Tongue (tissue), 2 donors: Measurements from ENCODE around the gene SAP30BP. TPM values are rescaled to one million over a fixed set of nuclear protein-coding genes. Genes with fewer than 3 reads are reported as not detected.
"Not testable (repeated sequence)": the region's sequence is repeated elsewhere in the genome, so short reads cannot be mapped to it uniquely, and the experiment has no call there.

Experiments
- DNase-seq: peaks from one replicate; pipeline ENCODE4 v3.0.0-alpha.2; 2015
- total RNA-seq: library from RNA; depleted of rRNA; stranded (reverse); fragments of >200 nt; gene quantifications from one replicate; pipeline ENCODE4 v1.2.3, GENCODE V29; 2014

SAP30BP gene
- total RNA-seq, 1 donor from 2014 or later: 57.0 TPM

DNA sequence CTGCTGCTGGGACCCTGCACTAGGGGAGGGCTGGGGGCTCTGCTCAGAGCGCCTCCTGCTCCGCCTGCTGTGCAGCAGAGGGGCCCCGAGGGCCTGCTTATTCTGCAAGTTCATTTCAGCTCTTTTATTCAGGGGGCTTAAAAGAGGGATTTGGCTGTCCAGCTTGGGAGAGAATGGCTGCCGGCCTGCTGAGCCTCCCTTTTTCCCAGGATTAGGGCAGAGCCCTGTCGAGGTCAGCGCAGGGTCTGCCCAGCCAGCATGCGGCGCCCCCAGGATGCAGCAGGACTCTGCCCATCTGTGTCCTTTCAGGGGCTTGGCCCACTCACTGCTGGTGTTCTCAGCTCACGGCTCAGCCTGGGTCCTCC, 32.8 kb upstream of the SAP30BP start:
- no peak for DNase-seq

DNA sequence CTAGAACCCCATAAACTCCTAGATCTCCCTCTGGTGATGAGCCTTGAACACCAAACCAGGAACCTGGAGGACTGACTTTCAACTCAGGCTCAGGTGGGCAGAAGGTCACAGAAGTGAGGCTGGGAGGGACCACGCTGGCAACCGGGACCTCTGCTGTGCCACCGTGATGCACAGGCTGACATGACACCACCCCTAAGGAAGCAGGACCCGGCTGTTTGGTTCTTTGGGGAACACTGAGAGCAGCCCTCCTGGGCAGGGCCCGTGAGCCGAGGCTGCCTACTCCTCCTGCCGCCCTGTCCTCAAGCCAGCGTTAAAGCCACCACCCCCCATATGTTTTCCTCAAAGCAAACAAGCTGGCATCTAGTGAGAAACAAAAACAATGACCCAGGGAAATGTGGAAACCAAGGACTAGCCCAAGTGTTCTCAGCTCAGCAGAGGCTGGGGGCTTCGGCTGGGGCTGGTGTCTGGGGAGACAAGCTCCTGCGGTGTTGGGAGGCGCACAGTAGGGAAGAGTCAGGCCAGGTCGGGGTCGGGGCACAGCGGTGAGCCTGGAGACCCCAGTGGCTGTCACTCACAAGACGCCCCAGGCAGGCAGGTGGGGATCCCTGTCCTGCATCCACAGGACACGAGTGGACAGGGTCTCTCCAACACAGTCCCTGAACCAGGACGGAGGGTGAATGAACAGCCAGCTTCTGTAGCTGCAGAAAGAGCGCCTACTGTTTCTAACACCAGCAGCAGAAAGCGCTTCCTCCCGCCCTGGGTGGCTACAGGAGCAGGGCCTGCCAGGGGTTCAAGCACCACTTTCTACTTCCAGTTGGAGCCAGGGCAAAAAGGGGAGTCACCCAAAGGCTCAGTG, 32.2 kb upstream of the SAP30BP start:
- DNase-seq: no peak

DNA sequence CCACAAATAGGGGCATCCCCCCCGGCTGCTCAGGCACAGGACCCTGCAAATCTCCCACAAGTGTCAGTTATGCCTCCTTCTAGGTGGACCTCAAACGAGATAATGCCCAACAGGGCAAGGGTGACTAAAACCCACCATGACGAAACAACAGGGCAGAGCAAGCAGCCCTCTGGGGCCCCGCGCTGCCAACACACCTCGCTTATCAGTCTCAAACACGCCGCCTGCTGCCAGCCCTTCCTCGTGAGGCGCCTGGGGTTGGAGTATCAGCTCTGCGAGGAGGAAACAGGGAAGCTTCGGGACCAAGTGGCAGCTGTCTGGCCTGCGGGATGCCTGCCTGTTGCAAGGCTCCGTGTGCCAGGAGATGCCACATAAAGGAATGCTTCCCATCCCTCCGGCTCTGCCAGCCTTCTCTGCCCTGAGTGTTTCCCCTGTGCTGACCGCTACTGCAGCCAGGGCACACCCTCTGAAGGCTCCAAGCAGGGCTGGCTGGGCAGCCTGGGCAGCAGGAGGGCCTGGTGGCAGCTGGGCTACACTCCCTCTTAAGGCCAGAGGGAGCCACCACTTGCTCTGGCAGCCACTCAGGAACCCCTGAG, 31.4 kb upstream of the SAP30BP start:
- peak; percentile 54 for DNase-seq

DNA sequence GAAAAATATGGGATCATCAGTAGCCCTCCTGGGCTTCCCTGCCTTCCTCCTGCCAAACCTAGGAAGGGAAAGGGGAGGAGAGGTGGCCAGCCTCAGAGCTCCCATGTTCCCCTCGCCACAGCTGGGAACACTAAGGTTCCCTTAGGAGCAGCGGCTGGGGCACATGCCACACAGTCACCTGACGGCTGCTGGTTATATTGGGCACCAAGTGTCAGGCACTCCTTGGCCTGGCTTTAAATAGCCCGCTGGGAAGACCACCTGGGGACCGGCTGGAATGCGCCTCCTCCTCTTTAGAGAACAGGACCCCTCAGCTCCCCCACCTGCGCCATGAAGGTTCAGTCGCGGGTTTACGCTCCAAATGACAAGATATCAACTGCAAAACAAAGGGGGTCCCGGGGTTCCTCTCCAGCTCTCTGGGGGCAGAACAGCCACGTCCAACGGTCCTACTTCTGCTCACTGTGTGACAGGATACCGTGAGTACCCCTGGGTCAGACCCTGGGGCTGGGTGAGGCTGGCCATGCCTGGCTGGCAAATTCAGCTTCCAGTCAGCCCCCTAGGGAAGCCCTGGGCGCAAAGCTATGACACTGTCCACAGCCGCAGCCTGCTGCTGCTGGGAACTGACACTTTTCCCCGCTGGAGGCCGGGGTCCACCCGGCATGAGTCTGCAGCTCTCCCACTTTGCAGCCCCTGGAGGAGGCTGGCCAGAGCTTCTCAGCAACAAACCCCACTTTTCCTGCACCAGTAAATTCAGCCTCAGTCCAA, 30.6 kb upstream of the SAP30BP start:
- DNase-seq: no peak

DNA sequence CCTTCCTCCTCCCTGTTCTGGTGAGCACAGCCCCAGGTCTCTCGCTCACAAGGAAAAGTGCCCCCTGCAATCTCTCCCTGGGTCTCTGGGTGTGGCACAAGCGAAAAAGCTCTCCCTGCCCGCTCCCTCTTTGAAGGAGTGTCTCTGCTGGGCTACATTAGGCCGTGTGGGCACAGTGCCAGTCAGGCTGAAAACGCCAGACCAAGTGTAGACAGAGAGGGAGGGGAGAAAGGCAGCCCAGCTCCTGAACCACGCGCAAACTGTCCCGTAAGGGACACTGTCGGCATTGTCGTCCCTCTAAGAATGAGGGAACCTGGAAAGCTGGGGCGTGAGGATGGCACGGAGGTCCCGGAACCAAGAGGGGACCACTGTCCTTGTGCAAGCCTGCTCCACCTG, 30.0 kb upstream of the SAP30BP start:
- DNase-seq: peak; percentile 78

DNA sequence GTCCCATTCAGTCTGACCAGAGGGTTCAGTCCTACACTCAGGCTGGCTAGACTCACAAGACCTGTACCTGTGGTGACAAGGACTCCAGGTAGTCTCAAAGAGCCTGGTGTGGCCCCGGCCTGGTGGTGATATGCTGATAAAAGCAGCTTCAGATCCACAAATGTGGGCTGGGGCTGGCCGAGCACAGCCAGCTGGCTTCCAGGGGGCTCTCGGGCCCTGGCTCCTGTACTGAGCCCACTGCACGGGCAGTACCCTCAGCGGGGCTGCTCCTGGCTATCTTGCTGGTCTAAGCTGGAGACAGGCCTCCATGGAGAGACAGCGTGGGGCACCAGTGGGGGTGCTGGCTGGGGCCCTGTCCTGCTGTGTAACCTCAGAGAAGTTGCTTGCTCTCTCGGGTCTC, 29.6 kb upstream of the SAP30BP start:
- DNase-seq: no peak

DNA sequence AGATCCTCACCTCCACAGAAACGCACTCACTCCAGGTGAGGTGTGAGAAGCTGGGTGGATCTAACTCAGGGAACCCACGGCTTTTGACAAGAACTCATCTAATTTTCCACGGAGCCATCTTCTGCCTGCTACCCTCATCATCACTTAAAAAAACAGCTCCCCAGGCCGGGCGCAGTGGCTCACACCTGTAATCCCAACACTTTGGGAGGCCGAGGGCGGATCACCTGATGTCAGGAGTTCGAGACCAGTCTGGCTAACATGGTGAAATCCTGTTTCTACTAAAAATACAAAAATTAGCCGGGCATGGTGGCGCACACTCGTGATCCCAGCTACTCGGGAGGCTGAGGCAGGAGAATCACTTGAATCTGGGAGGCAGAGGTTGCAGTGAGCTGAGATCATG, 29.1 kb upstream of the SAP30BP start:
- DNase-seq: not testable (repeated sequence)

DNA sequence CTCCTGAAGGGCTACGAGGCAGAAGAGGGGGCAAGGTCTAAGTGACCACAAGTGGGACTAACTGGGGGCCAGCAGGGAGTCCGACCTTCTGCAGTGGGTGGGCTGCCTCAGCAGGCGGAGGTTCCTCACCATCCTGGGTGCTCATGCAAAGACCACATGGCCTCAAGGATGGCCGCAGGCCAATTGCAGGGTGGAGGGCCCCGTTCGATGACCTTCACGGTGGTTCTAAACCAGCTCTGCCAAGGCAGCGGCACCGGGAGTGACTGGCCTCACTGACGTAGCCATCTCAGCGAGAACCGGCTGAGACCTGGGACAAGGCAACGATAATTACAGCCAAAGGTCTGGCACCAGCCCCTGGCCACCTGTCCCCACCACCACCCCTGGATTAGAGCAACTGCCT, 28.2 kb upstream of the SAP30BP start:
- DNase-seq: no peak

DNA sequence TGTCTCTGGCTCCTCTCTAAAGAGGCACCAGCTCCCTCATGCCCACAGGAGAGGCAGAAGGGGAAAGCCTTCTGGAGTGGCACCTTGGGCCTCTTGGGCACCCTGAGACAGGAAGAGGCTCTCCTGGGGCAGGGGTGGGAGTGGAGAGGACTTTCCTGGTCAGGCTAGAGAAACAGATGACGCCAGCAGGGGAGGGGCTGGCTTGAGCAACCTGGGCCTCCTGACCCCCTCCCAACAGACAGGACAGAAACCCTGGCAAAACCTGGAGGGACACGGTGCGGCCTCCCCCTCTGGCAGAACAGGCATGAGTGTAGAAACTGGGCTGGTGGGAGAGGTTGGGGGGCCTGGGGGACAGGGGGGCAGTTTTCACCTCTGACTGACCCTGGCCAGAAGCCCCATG, 27.8 kb upstream of the SAP30BP start:
- DNase-seq: no peak

DNA sequence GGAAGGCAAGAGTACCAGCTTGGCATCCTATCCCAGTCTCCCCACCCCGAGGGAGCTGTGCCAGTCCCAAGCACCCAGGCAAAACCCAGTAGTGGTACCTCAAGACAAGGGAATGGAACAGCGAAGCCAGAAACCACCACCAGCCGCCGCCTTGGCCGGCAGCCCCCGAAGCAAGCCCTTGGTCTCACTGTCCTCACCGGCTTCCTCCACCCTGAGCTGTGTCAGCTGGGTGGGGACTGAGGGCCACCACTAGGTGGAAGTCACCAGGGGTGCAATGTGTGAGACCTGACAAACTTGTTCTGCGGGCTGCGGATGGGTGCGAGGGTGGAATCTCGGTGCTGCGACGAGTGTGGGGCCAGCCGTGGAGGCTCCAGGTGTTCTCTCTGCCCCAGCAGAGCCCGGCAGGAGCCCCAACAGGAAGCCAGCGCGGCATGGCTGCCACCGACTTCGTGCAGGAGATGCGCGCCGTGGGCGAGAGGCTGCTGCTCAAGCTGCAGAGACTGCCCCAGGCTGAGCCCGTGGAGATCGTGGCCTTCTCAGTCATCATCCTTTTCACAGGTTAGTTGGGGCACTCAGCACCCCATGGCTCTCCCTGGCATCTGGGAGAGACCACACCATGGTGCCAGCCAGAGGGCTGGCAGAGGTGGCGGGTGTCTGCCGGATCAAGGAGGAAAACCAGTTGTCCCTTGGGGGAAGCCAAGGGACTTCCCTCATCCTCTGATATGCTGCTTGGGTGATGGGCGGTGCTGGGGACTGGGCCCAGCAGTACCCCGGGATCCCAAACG, 27.2 kb upstream of the SAP30BP start:
- DNase-seq: peak; percentile 67

DNA sequence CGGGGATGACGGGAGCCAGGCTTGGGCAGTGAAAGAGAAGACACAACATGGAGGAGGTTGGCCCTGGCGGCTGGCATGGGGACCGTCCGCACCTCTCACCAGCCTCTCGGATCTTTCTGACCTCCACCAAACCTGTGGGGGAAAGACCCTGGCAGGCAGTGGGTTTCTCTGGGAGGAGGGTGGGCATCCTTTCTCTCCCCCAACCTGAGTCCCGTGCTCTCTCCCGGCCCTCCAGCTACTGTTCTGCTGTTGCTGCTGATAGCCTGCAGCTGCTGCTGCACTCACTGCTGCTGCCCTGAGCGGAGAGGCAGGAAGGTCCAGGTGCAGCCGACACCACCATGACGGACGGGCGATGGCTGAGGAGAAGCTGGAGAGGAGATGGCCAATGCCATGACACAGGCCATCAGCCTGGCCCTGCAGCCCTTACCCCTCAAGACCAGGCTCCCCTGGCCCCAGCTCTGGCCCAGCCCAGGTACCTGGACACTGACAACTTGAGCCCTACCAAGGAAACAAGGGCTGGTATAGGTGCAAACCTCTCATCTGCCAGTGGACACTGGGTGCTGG, 26.5 kb upstream of the SAP30BP start:
- DNase-seq: no peak

DNA sequence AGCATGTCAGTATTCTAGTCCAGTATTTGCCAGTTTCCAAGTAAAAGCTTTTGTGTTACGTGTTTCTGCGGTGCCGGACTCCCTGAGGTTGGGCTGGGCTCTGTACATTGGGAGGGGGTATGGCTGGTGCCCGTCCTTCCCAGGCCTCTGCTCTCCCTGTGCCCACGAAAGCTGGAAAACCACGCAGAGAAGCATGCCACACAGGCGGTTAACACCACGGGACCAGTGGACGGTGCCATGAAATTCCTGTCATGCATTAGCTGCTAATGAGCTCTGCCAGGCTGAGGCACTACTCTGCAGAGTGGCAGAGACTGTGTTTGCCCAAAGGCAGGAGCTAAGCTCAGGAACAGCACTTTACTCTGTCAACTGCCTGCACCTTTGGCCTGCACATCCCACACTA, 25.8 kb upstream of the SAP30BP start:
- no peak for DNase-seq

DNA sequence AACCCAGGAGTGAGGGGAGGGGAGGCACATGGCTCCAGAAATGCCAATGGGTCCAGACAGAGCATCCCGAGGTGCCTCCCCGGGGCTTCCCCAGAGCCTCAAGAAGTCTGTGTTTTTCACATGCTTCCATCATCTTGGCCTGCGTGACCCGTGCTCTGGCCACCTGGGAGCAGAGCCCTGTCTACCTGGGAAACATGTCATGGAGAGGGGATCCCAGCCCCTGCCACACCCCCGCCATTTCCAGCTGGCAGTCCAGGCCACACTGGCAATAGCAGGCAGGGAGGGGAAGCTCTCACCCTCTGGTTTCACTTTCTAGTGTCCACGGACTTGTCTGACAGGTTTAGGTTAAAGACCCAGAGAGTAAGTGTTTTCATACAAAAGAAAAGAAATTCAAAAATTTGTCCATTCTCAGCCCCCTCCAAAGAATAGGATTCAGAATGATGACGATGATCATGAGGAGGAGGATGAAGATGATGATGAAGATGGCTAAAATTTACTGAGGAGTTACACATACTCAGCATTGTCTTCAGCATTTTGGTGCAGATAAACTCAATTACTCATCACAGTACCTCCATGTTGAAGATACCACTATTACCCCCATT, 24.9 kb upstream of the SAP30BP start:
- peak; percentile 42 for DNase-seq

DNA sequence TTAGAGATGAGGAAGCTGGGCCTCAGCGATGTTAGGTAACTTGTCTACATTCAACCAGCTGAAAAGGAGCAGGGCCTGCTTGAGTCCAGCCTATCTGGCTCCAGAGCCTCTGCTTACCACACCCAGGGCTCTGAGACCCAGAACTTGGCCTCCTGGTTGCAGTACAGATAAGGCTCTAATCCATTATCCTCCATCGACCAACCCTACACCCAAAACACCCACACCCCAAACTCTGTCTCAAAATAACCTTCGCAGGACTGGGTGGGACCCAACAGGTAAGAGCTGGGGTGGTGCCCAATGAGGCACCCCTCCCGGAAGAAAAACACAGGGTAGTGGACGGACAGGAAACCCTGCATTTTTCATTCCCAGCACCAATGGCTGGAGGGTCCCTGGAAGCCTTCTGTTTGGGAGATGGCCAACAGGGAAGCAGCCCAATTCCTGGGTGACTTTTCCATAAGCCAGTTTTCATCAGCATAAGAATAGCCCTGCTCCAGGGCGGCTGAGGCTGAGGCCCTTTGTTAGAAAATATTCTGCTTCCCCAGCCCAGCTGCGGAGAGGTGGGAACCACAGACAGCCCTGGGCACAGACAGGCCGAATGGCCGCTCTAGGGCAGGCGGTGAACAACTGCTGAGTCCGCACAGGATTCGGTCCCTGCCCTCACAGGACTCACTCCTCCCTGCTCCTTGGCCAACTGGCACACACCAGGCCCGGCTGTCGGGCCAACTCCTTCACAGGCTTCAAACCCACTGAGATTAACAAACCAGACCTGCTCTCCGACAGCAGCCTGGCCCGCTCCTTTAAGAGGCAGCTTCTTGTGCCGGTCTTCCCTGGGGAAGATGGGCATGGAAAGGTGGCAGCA, 24.1 kb upstream of the SAP30BP start:
- DNase-seq: no peak

DNA sequence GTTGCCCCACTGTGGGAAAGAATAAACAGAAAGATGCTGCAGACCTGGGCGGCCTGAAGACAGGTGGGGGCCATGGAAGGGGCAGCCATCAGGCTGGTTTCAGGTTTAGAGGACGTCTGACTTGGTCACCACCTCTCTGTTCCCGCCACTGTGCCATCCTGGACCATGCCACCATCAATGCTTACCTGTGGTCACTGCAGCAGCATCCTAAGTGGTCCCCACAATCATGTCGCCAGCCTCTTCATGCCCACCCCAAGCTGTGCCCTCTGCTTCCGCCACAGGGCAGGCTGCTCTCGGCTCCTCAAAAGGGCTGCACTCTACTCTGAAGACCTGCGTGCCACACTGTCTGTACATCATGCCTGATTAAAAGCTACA, 23.5 kb upstream of the SAP30BP start:
- no peak for DNase-seq

DNA sequence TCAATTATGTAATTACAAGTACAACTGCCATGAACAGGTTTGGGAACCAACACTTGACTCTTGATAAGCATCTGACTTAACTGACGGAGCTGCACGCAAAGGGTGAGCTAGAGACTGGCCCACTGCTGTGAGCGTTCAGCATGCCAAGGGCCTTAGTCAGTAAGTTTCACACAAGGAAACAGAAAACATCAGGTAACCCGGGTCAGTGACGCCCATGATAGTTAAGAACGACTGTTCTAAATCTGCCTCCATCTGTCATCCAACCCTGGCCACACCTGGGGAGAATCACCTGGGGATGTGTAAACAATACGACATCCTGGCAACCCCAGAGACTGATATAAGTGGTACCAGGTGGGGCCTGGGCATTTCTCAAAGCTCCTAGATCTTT, 21.6 kb upstream of the SAP30BP start:
- DNase-seq: no peak

DNA sequence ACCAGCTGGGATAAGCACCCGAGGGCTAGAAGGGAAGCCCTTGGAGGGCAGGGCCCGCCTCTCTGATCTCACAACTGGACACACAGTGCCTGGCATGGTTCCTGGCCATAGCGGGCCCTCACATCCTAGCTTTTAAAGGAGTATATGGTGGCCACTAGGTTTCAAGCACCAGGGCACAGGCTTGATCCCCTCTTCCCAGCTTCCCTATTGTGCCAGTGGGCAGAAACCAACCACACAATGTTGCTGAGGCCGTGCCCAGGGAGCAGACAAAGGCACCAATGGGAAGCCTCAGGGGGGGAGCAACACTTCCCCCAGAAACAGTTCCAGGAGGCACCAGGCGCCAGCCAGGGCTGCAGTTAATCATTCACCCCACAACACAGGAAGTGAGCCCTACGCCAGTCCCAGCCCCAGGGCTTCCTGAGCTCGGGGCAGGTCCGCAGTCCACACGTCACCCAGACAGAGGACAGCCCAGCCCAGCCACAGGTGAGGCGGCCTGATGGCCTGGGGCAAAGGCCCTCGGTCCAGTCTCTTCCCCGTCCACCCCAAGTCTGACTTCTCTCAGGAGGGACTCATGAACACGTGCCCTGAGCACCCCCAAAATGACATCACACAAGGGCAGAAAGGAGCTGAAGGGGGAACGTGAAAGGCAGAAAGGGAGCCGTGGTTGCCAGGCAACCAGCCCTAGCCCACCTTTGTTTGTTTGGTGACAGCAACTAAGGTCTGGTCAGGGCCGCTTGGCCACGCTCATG, 21.1 kb upstream of the SAP30BP start:
- DNase-seq: no peak

DNA sequence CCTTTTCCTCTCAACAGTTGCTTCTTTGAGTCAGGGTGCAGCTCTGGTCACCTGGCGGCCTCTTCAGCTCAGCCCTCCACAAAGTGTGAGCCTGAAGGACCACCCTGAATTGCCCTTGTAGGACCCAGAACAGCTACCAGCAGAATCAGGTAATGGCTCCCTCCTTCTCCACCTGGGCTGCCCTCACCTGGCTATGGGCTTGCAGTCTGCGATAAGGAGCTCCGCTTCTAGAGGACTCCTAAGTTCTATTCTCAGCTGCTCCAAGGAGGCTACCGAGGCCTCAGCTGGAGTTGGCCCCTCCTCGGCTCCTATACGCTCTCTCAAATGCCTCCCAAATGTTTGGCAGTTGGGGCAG, 20.5 kb upstream of the SAP30BP start:
- DNase-seq: no peak

DNA sequence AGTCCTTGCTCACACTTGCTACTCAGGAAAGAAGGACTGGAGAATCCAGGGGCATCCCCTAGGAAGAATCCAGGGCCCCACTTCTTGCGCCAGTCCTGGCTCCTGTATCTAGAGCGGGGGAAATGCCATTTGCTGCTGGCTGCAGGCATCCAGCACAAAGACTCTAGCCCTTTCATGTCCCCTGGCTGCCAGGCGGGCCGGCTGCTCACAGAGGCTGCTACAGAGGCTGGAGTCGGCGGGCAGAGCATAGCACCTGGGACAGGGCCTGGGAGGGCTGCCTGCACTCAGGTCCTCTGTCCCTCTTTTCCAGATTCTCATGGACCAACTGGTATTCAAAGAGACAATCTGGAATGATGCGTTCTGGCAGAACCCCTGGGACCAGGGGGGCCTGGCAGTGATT, 20.1 kb upstream of the SAP30BP start:
- no peak for DNase-seq

DNA sequence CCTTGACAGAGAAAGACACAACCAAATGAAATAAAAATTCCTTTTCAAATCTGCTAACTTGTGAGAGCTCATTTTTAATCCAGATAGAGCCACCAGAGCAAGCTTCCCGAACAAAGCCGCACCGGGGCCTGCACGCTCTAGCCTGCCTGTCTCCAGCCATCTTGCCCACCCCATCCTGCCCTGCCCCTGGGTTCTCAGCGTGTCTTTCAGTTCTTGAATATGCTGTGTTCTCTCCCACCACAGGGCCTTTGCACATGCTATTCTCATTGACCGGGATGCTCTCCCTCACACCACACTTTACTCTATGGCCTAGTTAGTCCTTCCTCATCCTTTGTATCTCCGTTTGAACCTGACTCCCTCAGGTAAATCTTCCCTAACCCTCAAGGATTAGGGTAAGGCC, 19.2 kb upstream of the SAP30BP start:
- no peak for DNase-seq
